ENCODE data around the gene ERBB4. TPM values are rescaled to one million over a fixed set of nuclear protein-coding genes. Genes with fewer than 3 reads are reported as not detected.

Gene ERBB4
- polyA plus RNA-seq, 1 donor, result 0.37 TPM

DNA sequence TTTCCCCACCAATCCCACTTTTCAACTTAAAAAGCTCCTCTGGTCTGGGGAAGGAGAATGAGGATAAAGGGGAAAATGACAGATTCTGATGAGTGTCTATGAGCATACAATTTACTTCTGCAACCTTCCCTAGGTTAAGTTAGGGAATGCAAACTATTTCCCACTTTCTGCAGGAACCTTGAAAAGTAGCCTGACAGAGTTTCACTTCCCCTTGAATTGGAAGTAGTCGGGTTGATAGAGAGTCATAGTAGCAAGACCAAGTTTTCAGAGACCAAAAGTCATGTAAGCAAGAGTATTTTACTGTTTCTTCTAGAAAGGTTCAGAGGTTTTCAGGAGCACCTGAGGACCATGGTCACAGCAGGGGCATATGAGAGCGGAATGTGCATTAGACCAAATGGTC lies 1167.1 kb downstream of the ERBB4 start:
- no peaks in the 10 kb centered on the region for H3K27me3 ChIP-seq (ENCODE audit: control insufficient read depth, insufficient read depth, low read length)
- 67% methylated on average over 1 of the region's 2 CpGs for WGBS (ENCODE audit: insufficient coverage, low lambda C conversion rate)
- H3K4me3 ChIP-seq (ENCODE audit: low read length), result no peak overlapping the region
- no peaks in the 10 kb centered on the region for H3K36me3 ChIP-seq (ENCODE audit: control insufficient read depth, insufficient read depth, low read length)
- no peaks in the 10 kb centered on the region for H3K4me1 ChIP-seq (ENCODE audit: control insufficient read depth, insufficient read depth, low read length)
- no peak overlapping the region for H3K27ac ChIP-seq (ENCODE audit: low read length)
- DNase-seq, result no peak
- no peaks in the 10 kb centered on the region for H3K9me3 ChIP-seq (ENCODE audit: control insufficient read depth, low read depth, low read length)

DNA sequence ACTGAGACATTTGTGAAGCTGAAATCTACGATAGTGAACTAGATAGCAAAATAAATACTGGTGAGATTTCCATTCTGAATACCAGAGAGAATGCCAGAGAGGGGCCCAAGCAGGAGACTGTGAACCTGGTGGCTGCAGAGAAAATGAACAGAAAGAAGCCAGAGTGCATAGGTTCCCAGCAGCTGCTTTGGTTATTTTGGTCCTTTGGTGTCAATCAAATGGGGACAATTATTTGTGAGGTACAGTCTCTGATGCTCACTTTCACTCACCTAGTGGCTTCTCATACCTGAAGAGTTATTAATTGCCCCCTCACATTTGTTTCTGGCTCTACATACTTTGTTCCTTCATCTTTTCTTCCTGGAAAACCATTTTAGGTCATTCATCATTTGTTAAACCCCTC lies 1170.1 kb downstream of the ERBB4 start:
- Histone ChIP-seq H3K4me3 (ENCODE audit: low read length) (no peak overlapping the region), H3K27ac (ENCODE audit: low read length) (no peak overlapping the region), H3K4me1 (ENCODE audit: control insufficient read depth, insufficient read depth, low read length) (no peaks in the 10 kb centered on the region), H3K27me3 (ENCODE audit: control insufficient read depth, insufficient read depth, low read length) (no peaks in the 10 kb centered on the region), H3K36me3 (ENCODE audit: control insufficient read depth, insufficient read depth, low read length) (no peaks in the 10 kb centered on the region), H3K9me3 (ENCODE audit: control insufficient read depth, low read depth, low read length) (no peaks in the 10 kb centered on the region)
- WGBS (ENCODE audit: insufficient coverage, low lambda C conversion rate), result no CpG with 5 or more reads among the region's 1 CpG
- DNase-seq, result no peak

GRCh38 chr2:211367711-211368110 lies 1170.9 kb downstream of the ERBB4 start:
- WGBS (ENCODE audit: insufficient coverage, low lambda C conversion rate), result 100% methylated on average over 1 of the region's 4 CpGs
- H3K4me3 ChIP-seq (ENCODE audit: low read length), result no peak overlapping the region
- no peak overlapping the region for H3K27ac ChIP-seq (ENCODE audit: low read length)
- H3K9me3 ChIP-seq (ENCODE audit: control insufficient read depth, low read depth, low read length), result no peaks in the 10 kb centered on the region
- H3K4me1 ChIP-seq (ENCODE audit: control insufficient read depth, insufficient read depth, low read length), result no peaks in the 10 kb centered on the region
- no peaks in the 10 kb centered on the region for H3K36me3 ChIP-seq (ENCODE audit: control insufficient read depth, insufficient read depth, low read length)
- no peaks in the 10 kb centered on the region for H3K27me3 ChIP-seq (ENCODE audit: control insufficient read depth, insufficient read depth, low read length)
- no peak for DNase-seq

- Histone ChIP-seq H3K4me3 (ENCODE audit: low read length) (no peak overlapping the region), H3K27ac (ENCODE audit: low read length) (no peak overlapping the region), H3K27me3 (ENCODE audit: control insufficient read depth, insufficient read depth, low read length) (no peaks in the 10 kb centered on the region), H3K4me1 (ENCODE audit: control insufficient read depth, insufficient read depth, low read length) (no peaks in the 10 kb centered on the region), H3K36me3 (ENCODE audit: control insufficient read depth, insufficient read depth, low read length) (no peaks in the 10 kb centered on the region), H3K9me3 (ENCODE audit: control insufficient read depth, low read depth, low read length) (no peaks in the 10 kb centered on the region)
- DNase-seq, result no peak
- no CpG with 5 or more reads among the region's 4 CpGs for WGBS (ENCODE audit: insufficient coverage, low lambda C conversion rate)
Measured at GRCh38 chr2:211367293-211367692, 1171.3 kb downstream of the ERBB4 start.

GRCh38 chr2:211364911-211365310 lies 1173.7 kb downstream of the ERBB4 start:
- DNase-seq, result no peak
- Histone ChIP-seq H3K9me3 (ENCODE audit: control insufficient read depth, low read depth, low read length) (no peaks in the 10 kb centered on the region), H3K27ac (ENCODE audit: low read length) (no peak overlapping the region), H3K4me1 (ENCODE audit: control insufficient read depth, insufficient read depth, low read length) (no peaks in the 10 kb centered on the region), H3K27me3 (ENCODE audit: control insufficient read depth, insufficient read depth, low read length) (no peaks in the 10 kb centered on the region), H3K4me3 (ENCODE audit: low read length) (no peak overlapping the region), H3K36me3 (ENCODE audit: control insufficient read depth, insufficient read depth, low read length) (no peaks in the 10 kb centered on the region)
- WGBS (ENCODE audit: insufficient coverage, low lambda C conversion rate), result no CpG with 5 or more reads among the region's 1 CpG

GRCh38 chr2:211361383-211361782 lies 1177.2 kb downstream of the ERBB4 start:
- Histone ChIP-seq H3K36me3 (ENCODE audit: control insufficient read depth, insufficient read depth, low read length) (no peaks in the 10 kb centered on the region), H3K9me3 (ENCODE audit: control insufficient read depth, low read depth, low read length) (no peaks in the 10 kb centered on the region), H3K4me3 (ENCODE audit: low read length) (no peak overlapping the region), H3K27me3 (ENCODE audit: control insufficient read depth, insufficient read depth, low read length) (no peaks in the 10 kb centered on the region), H3K27ac (ENCODE audit: low read length) (no peak overlapping the region), H3K4me1 (ENCODE audit: control insufficient read depth, insufficient read depth, low read length) (no peaks in the 10 kb centered on the region)
- no peak for DNase-seq
- 43% methylated on average over 1 of the region's 1 CpG for WGBS (ENCODE audit: insufficient coverage, low lambda C conversion rate)

DNA sequence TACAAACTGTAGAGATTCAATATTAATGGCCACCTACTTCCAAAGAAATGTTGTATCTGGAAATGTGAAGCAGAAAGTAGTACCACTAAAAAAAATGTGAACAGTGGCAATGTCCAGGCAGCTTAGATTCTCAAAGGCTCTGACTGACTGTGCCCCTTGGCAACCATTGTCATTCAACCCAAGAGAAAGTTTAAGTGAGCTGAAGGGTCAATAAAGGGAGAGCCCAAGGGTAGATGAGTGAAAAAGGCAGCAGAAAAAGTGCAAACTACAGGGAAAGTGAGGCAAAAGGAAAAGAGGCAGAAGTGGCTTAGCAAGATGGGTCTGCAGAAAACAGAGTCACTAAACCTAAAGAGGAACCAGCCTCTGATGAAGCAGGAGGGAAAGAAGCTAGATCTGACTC lies 1179.3 kb downstream of the ERBB4 start:
- no peak for DNase-seq
- Histone ChIP-seq H3K27ac (ENCODE audit: low read length) (no peak overlapping the region), H3K36me3 (ENCODE audit: control insufficient read depth, insufficient read depth, low read length) (no peaks in the 10 kb centered on the region), H3K4me3 (ENCODE audit: low read length) (no peak overlapping the region), H3K4me1 (ENCODE audit: control insufficient read depth, insufficient read depth, low read length) (no peaks in the 10 kb centered on the region), H3K9me3 (ENCODE audit: control insufficient read depth, low read depth, low read length) (no peaks in the 10 kb centered on the region), H3K27me3 (ENCODE audit: control insufficient read depth, insufficient read depth, low read length) (no peaks in the 10 kb centered on the region)

DNA sequence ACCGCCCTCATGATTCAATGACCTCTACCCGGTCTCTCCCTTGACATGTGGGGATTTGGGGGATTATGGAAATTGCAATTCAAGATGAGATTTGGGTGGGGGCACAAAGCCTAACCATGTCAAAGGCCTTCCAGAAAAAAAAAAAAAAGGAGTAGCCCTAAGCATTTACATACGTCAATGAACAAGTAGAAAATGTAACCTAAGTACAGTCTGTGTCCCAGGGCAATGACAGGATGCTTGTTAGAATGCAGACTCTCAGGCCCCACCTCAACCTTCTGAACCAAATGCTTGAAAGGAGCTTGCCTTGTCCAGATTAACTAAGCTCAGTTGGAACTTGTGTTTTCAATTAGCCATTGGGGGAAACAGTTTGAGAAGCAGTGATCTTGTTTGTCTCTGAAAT lies 1180.1 kb downstream of the ERBB4 start:
- Histone ChIP-seq H3K4me3 (ENCODE audit: low read length) (no peak overlapping the region), H3K27ac (ENCODE audit: low read length) (no peak overlapping the region), H3K9me3 (ENCODE audit: control insufficient read depth, low read depth, low read length) (no peaks in the 10 kb centered on the region), H3K4me1 (ENCODE audit: control insufficient read depth, insufficient read depth, low read length) (no peaks in the 10 kb centered on the region), H3K36me3 (ENCODE audit: control insufficient read depth, insufficient read depth, low read length) (no peaks in the 10 kb centered on the region), H3K27me3 (ENCODE audit: control insufficient read depth, insufficient read depth, low read length) (no peaks in the 10 kb centered on the region)
- WGBS (ENCODE audit: insufficient coverage, low lambda C conversion rate), result no CpG with 5 or more reads among the region's 3 CpGs
- no peak for DNase-seq

- H3K36me3 ChIP-seq (ENCODE audit: control insufficient read depth, insufficient read depth, low read length), result no peaks in the 10 kb centered on the region
- DNase-seq, result no peak
- H3K27me3 ChIP-seq (ENCODE audit: control insufficient read depth, insufficient read depth, low read length), result no peaks in the 10 kb centered on the region
- H3K9me3 ChIP-seq (ENCODE audit: control insufficient read depth, low read depth, low read length), result no peaks in the 10 kb centered on the region
- H3K4me1 ChIP-seq (ENCODE audit: control insufficient read depth, insufficient read depth, low read length), result no peaks in the 10 kb centered on the region
- H3K4me3 ChIP-seq (ENCODE audit: low read length), result no peak overlapping the region
- no CpG with 5 or more reads among the region's 1 CpG for WGBS (ENCODE audit: insufficient coverage, low lambda C conversion rate)
- no peak overlapping the region for H3K27ac ChIP-seq (ENCODE audit: low read length)
Measured at GRCh38 chr2:211354481-211354880, 1184.1 kb downstream of the ERBB4 start.

DNA sequence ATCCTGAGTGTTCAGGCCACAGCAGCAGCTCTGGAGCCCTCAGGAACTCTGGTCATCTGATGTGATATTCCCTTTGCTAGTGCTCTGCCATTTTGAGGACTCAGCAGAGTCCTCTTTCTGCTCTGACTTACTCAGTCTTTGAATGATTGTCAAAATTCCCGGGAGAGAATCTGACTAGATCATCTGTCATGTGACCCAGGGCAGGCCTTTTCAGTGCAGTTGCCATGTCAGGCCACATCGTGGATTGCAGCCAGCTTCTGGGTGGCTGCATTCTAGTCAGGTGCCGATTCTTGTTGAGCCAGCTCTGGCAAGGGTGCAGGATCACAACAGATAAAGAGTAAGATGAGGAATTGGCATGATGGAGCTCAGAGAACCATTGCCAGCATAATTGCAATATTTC lies 1186.6 kb downstream of the ERBB4 start:
- Histone ChIP-seq H3K36me3 (ENCODE audit: control insufficient read depth, insufficient read depth, low read length) (no peaks in the 10 kb centered on the region), H3K27ac (ENCODE audit: low read length) (no peak overlapping the region), H3K4me1 (ENCODE audit: control insufficient read depth, insufficient read depth, low read length) (no peaks in the 10 kb centered on the region), H3K4me3 (ENCODE audit: low read length) (no peak overlapping the region), H3K9me3 (ENCODE audit: control insufficient read depth, low read depth, low read length) (peaks cover 1% of the 10 kb centered on the region), H3K27me3 (ENCODE audit: control insufficient read depth, insufficient read depth, low read length) (no peaks in the 10 kb centered on the region)
- WGBS (ENCODE audit: insufficient coverage, low lambda C conversion rate), result no CpG with 5 or more reads among the region's 3 CpGs
- DNase-seq, result no peak

- peaks cover 2% of the 10 kb centered on the region for H3K9me3 ChIP-seq (ENCODE audit: control insufficient read depth, low read depth, low read length)
- no CpG with 5 or more reads among the region's 2 CpGs for WGBS (ENCODE audit: insufficient coverage, low lambda C conversion rate)
- H3K4me3 ChIP-seq (ENCODE audit: low read length), result no peak overlapping the region
- H3K36me3 ChIP-seq (ENCODE audit: control insufficient read depth, insufficient read depth, low read length), result no peaks in the 10 kb centered on the region
- no peaks in the 10 kb centered on the region for H3K4me1 ChIP-seq (ENCODE audit: control insufficient read depth, insufficient read depth, low read length)
- H3K27me3 ChIP-seq (ENCODE audit: control insufficient read depth, insufficient read depth, low read length), result no peaks in the 10 kb centered on the region
- no peak overlapping the region for H3K27ac ChIP-seq (ENCODE audit: low read length)
- no peak for DNase-seq
Measured at GRCh38 chr2:211349031-211349430, 1189.6 kb downstream of the ERBB4 start.

All from large intestine (tissue), 3 donors.